K562 (cell line): Measurements from ENCODE around the gene SIGLEC14. TPM values are rescaled to one million over a fixed set of nuclear protein-coding genes. Genes with fewer than 3 reads are reported as not detected.

Source experiments
- ARHGAP35 ChIP-seq: fragments of 450-650 bp; IDR thresholded peaks from 2 replicates; pipeline ENCODE4 v1.6.1; 2018; ENCODE audit not compliant: partially characterized antibody
- BDP1 ChIP-seq: IDR thresholded peaks from 3 replicates; pipeline ENCODE4 v1.6.1; 2011; ENCODE audit not compliant: insufficient read length, insufficient read depth
- DDX20 ChIP-seq: fragments of 450-650 bp; IDR thresholded peaks from 2 replicates; pipeline ENCODE4 v1.6.1; 2016; ENCODE audit warnings: missing genetic modification characterization, low read depth, mild to moderate bottlenecking, missing compliant biosample characterization, moderate library complexity
- HNRNPUL1 ChIP-seq: fragments of 200-400 bp; formaldehyde crosslinking; IDR thresholded peaks from 2 replicates; pipeline ENCODE4 v1.6.1; 2017; ENCODE audit warnings: low read length
- JUND ChIP-seq, 2 experiments: IDR thresholded peaks; 2 replicates in 1 of 2; 3 replicates in 1 of 2; pipeline ENCODE4 v1.6.1; 2011; ENCODE audit warnings: borderline replicate concordance in 2 of 2, low read depth in 2 of 2, low read length in 2 of 2, improper control_type of control experiment in 1 of 2, missing biosample characterization in 1 of 2, missing genetic modification characterization in 1 of 2, missing genetic modification reagents in 1 of 2
- KLF10 ChIP-seq: fragments of 250-450 bp; sonication (Bioruptor Pico); IDR thresholded peaks from 2 replicates; pipeline ENCODE4 v1.6.1; 2021; ENCODE audit warnings: matching md5 sums
- MCM5 ChIP-seq: fragments of 450-650 bp; IDR thresholded peaks from 2 replicates; pipeline ENCODE4 v1.6.1; 2016; ENCODE audit warnings: low read depth
- MEF2A ChIP-seq: IDR thresholded peaks from 2 replicates; pipeline ENCODE4 v1.6.1; 2011; ENCODE audit warnings: low read depth, mild to moderate bottlenecking, low read length, moderate library complexity; ENCODE audit not compliant: control insufficient read depth
- POLR2H ChIP-seq: IDR thresholded peaks from 2 replicates; pipeline ENCODE4 v1.6.1; 2016; ENCODE audit warnings: missing genetic modification characterization, low read depth, mild to moderate bottlenecking, control low read depth, missing compliant biosample characterization, moderate library complexity
- POLR3A ChIP-seq: IDR thresholded peaks from 2 replicates; pipeline ENCODE4 v1.6.1; 2011; ENCODE audit warnings: borderline replicate concordance, mild to moderate bottlenecking, moderate library complexity; ENCODE audit not compliant: insufficient read length, insufficient read depth; ENCODE audit errors: extremely low read depth
- RUNX1 ChIP-seq: sonication (generic); IDR thresholded peaks from 2 replicates; pipeline ENCODE4 v1.6.1; 2016; ENCODE audit warnings: antibody characterized with exemption, low read depth
- TSC22D4 ChIP-seq: fragments of 450-650 bp; IDR thresholded peaks from 2 replicates; pipeline ENCODE4 v1.6.1; 2016; ENCODE audit warnings: missing genetic modification characterization, missing biosample characterization, control low read depth
- ZC3H4 ChIP-seq: sonication (generic); formaldehyde crosslinking; IDR thresholded peaks from 2 replicates; pipeline ENCODE4 v1.9.0; 2021; ENCODE audit warnings: missing genetic modification reagents, borderline replicate concordance
- ZNF133 ChIP-seq: fragments of 250-450 bp; sonication (Bioruptor Pico); IDR thresholded peaks from 2 replicates; pipeline ENCODE4 v1.4.0; 2020; ENCODE audit warnings: mild to moderate bottlenecking
- ZNF224 ChIP-seq: sonication (generic); formaldehyde crosslinking; IDR thresholded peaks from 2 replicates; pipeline ENCODE4 v1.8.0; 2022; ENCODE audit warnings: mild to moderate bottlenecking, missing genetic modification reagents
- ZNF311 ChIP-seq: fragments of 250-450 bp; sonication (Bioruptor Pico); IDR thresholded peaks from 2 replicates; pipeline ENCODE4 v1.4.0; 2020; ENCODE audit warnings: mild to moderate bottlenecking, moderate library complexity
- polyA plus RNA-seq, 8 experiments: library from polyadenylated mRNA; depleted of rRNA in 4 of 8; stranded (reverse) in 5 of 8; unstranded in 3 of 8; fragments of >200 nt; fragmentation: Nextera tagmentation in 2 of 8; fragmentation: Illumina TruSeq in 1 of 8; extraction: Ambion mirVana in 2 of 8; extraction: Trizol in 1 of 8; gene quantifications; 2 replicates each; pipeline versions ENCODE4 v1.2.1 to v1.2.3, GENCODE V29; 2011 to 2014; ENCODE audit warnings: inconsistent platforms in 1 of 8, missing spikeins in 1 of 8
- total RNA-seq, 7 experiments: library from RNA; depleted of rRNA in 6 of 7; stranded (reverse); fragments of >200 nt in 6 of 7; fragmentation: Illumina TruSeq in 2 of 7; extraction: Trizol in 2 of 7; gene quantifications; 2 replicates each; pipeline versions ENCODE4 v1.2.1 to v1.2.3, GENCODE V29; 2011 to 2021; ENCODE audit warnings: low replicate concordance in 1 of 7
- TF ChIP-seq, protein P1 (sequence below): fragments of 200-800 bp; sonication (Bioruptor generic); IDR thresholded peaks from 2 replicates; pipeline ENCODE4 v1.6.1; 2017; ENCODE audit warnings: missing genetic modification characterization, missing compliant biosample characterization
- TF ChIP-seq, protein P2 (sequence below): sonication (generic); formaldehyde crosslinking; IDR thresholded peaks from 2 replicates; pipeline ENCODE4 v1.8.1; 2023; ENCODE audit warnings: mild to moderate bottlenecking, missing genetic modification reagents

The SIGLEC14 gene
- total and polyA plus RNA-seq, 9 of the 15 experiments (the other 6 are each of a cell fraction or from before 2014, with no cell fraction given), result not detected

DNA sequence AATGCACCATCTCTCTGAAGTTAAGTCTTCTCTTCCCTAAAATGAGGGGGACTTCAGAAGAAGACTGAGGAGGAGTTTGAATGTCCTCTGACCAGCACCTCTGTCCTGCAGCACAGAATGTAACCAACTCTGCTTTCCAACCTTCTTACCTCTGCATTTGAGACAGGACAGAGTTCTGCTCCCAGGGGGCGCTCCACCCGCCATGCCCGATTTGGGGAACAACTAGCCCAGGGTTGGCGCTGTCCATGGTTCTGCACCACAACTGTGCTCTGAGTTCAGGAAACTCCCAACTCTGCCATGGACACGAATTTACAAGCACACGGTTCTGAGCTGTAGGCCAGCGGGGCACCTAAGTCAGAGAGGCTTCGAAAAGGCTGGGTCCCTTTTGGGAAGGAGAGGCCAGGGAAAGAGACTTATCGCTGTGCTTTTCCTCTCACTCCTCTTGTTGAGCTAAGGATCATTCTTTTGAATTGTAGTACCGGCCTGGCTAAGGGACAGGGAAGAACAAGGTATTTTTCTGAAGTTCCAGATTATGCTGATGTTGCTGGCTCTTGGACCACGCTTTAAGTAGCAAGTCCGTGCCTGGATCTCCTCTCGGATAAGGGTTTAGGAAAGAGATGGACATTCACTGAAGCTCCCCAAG lies 38.6 kb downstream of the SIGLEC14 start (continued):
- no peak for TF ChIP-seq POLR3A
- 0 out of 2 replicates have a peak, but pooled peaks have one; percentile 39 for TF ChIP-seq DDX20 (tag)
- peak; percentile 50; the same call in 1 of the 2 replicates for TF ChIP-seq ZNF311 (CRISPR knock-in tag)
- no peak for TF ChIP-seq HNRNPUL1
- TF ChIP-seq ZNF133, result no peak
- no peak for TF ChIP-seq POLR2H (tag)
- TF ChIP-seq, protein P1, sequence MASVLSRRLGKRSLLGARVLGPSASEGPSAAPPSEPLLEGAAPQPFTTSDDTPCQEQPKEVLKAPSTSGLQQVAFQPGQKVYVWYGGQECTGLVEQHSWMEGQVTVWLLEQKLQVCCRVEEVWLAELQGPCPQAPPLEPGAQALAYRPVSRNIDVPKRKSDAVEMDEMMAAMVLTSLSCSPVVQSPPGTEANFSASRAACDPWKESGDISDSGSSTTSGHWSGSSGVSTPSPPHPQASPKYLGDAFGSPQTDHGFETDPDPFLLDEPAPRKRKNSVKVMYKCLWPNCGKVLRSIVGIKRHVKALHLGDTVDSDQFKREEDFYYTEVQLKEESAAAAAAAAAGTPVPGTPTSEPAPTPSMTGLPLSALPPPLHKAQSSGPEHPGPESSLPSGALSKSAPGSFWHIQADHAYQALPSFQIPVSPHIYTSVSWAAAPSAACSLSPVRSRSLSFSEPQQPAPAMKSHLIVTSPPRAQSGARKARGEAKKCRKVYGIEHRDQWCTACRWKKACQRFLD, result peak; percentile 50; the same call in 1 of the 2 replicates
- TF ChIP-seq JUND (IDR thresholded peaks at IDR 0.05; ENCODE audit: borderline replicate concordance, low read depth, low read length), result 0 out of 2 replicates have a peak, but pooled peaks have one; percentile 61
- TF ChIP-seq JUND (tag; IDR thresholded peaks at IDR 0.05; ENCODE audit: borderline replicate concordance, low read depth, low read length), result peak; percentile 63; the same call in 1 of the 3 replicates
- TF ChIP-seq RUNX1, result no peak
- TF ChIP-seq MCM5, result no peak
- no peak for TF ChIP-seq BDP1
- no peak for TF ChIP-seq KLF10 (CRISPR knock-in tag)
- TF ChIP-seq, protein P2, sequence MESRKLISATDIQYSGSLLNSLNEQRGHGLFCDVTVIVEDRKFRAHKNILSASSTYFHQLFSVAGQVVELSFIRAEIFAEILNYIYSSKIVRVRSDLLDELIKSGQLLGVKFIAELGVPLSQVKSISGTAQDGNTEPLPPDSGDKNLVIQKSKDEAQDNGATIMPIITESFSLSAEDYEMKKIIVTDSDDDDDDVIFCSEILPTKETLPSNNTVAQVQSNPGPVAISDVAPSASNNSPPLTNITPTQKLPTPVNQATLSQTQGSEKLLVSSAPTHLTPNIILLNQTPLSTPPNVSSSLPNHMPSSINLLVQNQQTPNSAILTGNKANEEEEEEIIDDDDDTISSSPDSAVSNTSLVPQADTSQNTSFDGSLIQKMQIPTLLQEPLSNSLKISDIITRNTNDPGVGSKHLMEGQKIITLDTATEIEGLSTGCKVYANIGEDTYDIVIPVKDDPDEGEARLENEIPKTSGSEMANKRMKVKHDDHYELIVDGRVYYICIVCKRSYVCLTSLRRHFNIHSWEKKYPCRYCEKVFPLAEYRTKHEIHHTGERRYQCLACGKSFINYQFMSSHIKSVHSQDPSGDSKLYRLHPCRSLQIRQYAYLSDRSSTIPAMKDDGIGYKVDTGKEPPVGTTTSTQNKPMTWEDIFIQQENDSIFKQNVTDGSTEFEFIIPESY (CRISPR knock-in tag), result peak; percentile 78
- no peak for TF ChIP-seq TSC22D4 (tag)
- no peak for TF ChIP-seq ZC3H4 (CRISPR knock-in tag)
- TF ChIP-seq MEF2A, result no peak
- peak; percentile 83; the same call in 1 of the 2 replicates for TF ChIP-seq ZNF224 (CRISPR knock-in tag)
- no peak for TF ChIP-seq ARHGAP35
